HEK293T (cell line): ENCODE data around the gene ZNF575.

ENCODE experiments used
- CTCF ChIA-PET: fragments of 350-600 bp; formaldehyde crosslinking; extraction: SDS; loops from one replicate; lab custom pipeline; 2021; ENCODE audit warnings: antibody characterized with exemption, inconsistent platforms; lab: Yijun Ruan, JAX
- POLR2A ChIA-PET: fragments of 350-600 bp; formaldehyde crosslinking; extraction: SDS; loops from one replicate; lab custom pipeline; 2020; ENCODE audit warnings: antibody characterized with exemption, inconsistent platforms; lab: Yijun Ruan, JAX
- DNase-seq: peaks from one replicate; pipeline ENCODE4 v3.0.0; 2012; ENCODE audit warnings: mixed read lengths; ENCODE audit errors: extremely low spot score
- ARNT ChIP-seq: fragments of 450-650 bp; IDR thresholded peaks from 2 replicates; pipeline ENCODE4 v1.6.1; 2017; ENCODE audit warnings: mild to moderate bottlenecking
- BHLHE40 ChIP-seq: fragments of 450-650 bp; IDR thresholded peaks from 2 replicates; pipeline ENCODE4 v1.6.1; 2016; ENCODE audit warnings: mild to moderate bottlenecking, moderate library complexity, borderline replicate concordance
- CTBP1 ChIP-seq: fragments of 450-650 bp; IDR thresholded peaks from 2 replicates; pipeline ENCODE4 v1.6.1; 2016; ENCODE audit warnings: borderline replicate concordance
- ELF4 ChIP-seq: fragments of 450-650 bp; IDR thresholded peaks from 2 replicates; pipeline ENCODE4 v1.6.1; 2017; ENCODE audit warnings: antibody characterized with exemption
- FOXA1 ChIP-seq: fragments of 450-650 bp; IDR thresholded peaks from 2 replicates; pipeline ENCODE4 v1.6.1; 2016; ENCODE audit warnings: mild to moderate bottlenecking
- FOXK2 ChIP-seq: fragments of 450-650 bp; IDR thresholded peaks from 2 replicates; pipeline ENCODE4 v1.6.1; 2016; ENCODE audit warnings: mild to moderate bottlenecking
- FOXM1 ChIP-seq: fragments of 450-650 bp; IDR thresholded peaks from 2 replicates; pipeline ENCODE4 v1.6.1; 2017; ENCODE audit warnings: mild to moderate bottlenecking, borderline replicate concordance
- HDGF ChIP-seq: fragments of 450-650 bp; IDR thresholded peaks from 2 replicates; pipeline ENCODE4 v1.6.1; 2017; ENCODE audit warnings: antibody characterized with exemption, borderline replicate concordance
- L3MBTL2 ChIP-seq: fragments of 450-650 bp; conservative IDR thresholded peaks from 2 replicates; pipeline ENCODE4 v1.6.1; 2016; ENCODE audit warnings: mild to moderate bottlenecking
- LEF1 ChIP-seq: fragments of 450-650 bp; IDR thresholded peaks from 2 replicates; pipeline ENCODE4 v1.6.1; 2017; ENCODE audit warnings: mild to moderate bottlenecking, borderline replicate concordance
- NFRKB ChIP-seq: fragments of 450-650 bp; IDR thresholded peaks from 2 replicates; pipeline ENCODE4 v1.6.1; 2016; ENCODE audit warnings: mild to moderate bottlenecking, moderate library complexity
- PKNOX1 ChIP-seq: fragments of 450-650 bp; IDR thresholded peaks from 2 replicates; pipeline ENCODE4 v1.6.1; 2016
- SP1 ChIP-seq: fragments of 450-650 bp; IDR thresholded peaks from 2 replicates; pipeline ENCODE4 v1.6.1; 2017
- SUZ12 ChIP-seq: fragments of 450-650 bp; IDR thresholded peaks from 2 replicates; pipeline ENCODE4 v1.6.1; 2016; ENCODE audit warnings: mild to moderate bottlenecking
- TARDBP ChIP-seq: fragments of 450-650 bp; IDR thresholded peaks from 2 replicates; pipeline ENCODE4 v1.6.1; 2016
- ZNF384 ChIP-seq: fragments of 450-650 bp; IDR thresholded peaks from 2 replicates; pipeline ENCODE4 v1.6.1; 2016

Gene ZNF575

GRCh38 chr19:43525836-43526771, 6.9 kb upstream of the ZNF575 start:
- POLR2A ChIA-PET: no interaction called here
- no peak for DNase-seq
- TF ChIP-seq FOXA1 (no peak), ELF4 (no peak), BHLHE40 (no peak)
- CTCF ChIA-PET: interaction anchor here (1.2 to 1.6 kb wide), 2 partner anchors 79 to 93 kb away, joined by 3 to 6 read pairs; no protein-coding TSS in a partner anchor

- peak; percentile 75 for DNase-seq
- CTCF ChIA-PET: interaction anchor here (1.0 to 1.8 kb wide), 2 partner anchors 80 to 94 kb away, joined by 4 to 7 read pairs; no protein-coding TSS in a partner anchor
- no peak for TF ChIP-seq HDGF
- TF ChIP-seq L3MBTL2: peak; percentile 43; the same call in 1 of the 2 replicates
- POLR2A ChIA-PET: interaction anchor here (1.4 kb wide), 1 partner anchor 28 kb away, joined by 3 read pairs; no protein-coding TSS in a partner anchor
Measured at GRCh38 chr19:43526884-43527859, 5.8 kb upstream of the ZNF575 start, which contains the start of gene ETHE1. Gene ETHE1, minus strand, starts transcription at chr19:43527201. Its CDS starts 24 bp downstream, at chr19:43527177.

- no peak for DNase-seq
- TF ChIP-seq PKNOX1 (peak; percentile 35; the same call in 1 of the 2 replicates), FOXA1 (no peak), HDGF (no peak), FOXM1 (no peak), ZNF384 (peak; percentile 77)
- ChIA-PET POLR2A (interaction anchor here (0.7 to 1.4 kb wide), 2 partner anchors 9 to 27 kb away, joined by 3 to 5 read pairs; no protein-coding TSS in a partner anchor), CTCF (interaction anchor here (0.7 to 1.8 kb wide), 4 partner anchors 81 to 184 kb away, joined by 3 to 7 read pairs (median 4); no protein-coding TSS in a partner anchor)
Measured at GRCh38 chr19:43527860-43528622, 4.9 kb upstream of the ZNF575 start.

- DNase-seq: no peak
- CTCF ChIA-PET: interaction anchor here (0.6 to 1.9 kb wide), 5 partner anchors 23 to 210 kb away, joined by 3 to 7 read pairs (median 4); no protein-coding TSS in a partner anchor
- POLR2A ChIA-PET: interaction anchor here (1.1 kb wide), 1 partner anchor 42 kb away, joined by 3 read pairs; no protein-coding TSS in a partner anchor
- no peak for TF ChIP-seq BHLHE40
- no peak for TF ChIP-seq FOXK2
- TF ChIP-seq SP1: no peak
- no peak for TF ChIP-seq PKNOX1
- TF ChIP-seq TARDBP: no peak
- TF ChIP-seq LEF1: no peak
- TF ChIP-seq ARNT: no peak
- TF ChIP-seq HDGF: no peak
- no peak for TF ChIP-seq L3MBTL2
- TF ChIP-seq FOXM1: no peak
- TF ChIP-seq FOXA1: no peak
- TF ChIP-seq ELF4: no peak
- no peak for TF ChIP-seq NFRKB
- TF ChIP-seq SUZ12: no peak
- TF ChIP-seq ZNF384: no peak
- TF ChIP-seq CTBP1: no peak
Measured at GRCh38 chr19:43532571-43532961, 422 bp upstream of the ZNF575 start.

- peak; percentile 76 for DNase-seq
- ChIA-PET POLR2A (interaction anchor here (1.1 to 1.3 kb wide), 3 partner anchors 14 to 62 kb away, joined by 3 to 8 read pairs (median 5); partner anchors contain the start of genes IRGQ and ZNF576), CTCF (interaction anchor here (1.6 to 1.9 kb wide), 2 partner anchors 22 to 108 kb away, joined by 4 to 7 read pairs; no protein-coding TSS in a partner anchor)
- no peak for TF ChIP-seq FOXK2
Measured at GRCh38 chr19:43533546-43534304, 737 bp downstream of the ZNF575 start.
